RKO (cell line): ENCODE measurements around the gene TMEM248.
"Not testable (repeated sequence)": the region's sequence is repeated elsewhere in the genome, so short reads cannot be mapped to it uniquely, and the experiment has no call there.

Experiments
- DNase-seq: peaks from one replicate; pipeline ENCODE4 v3.0.0-alpha.2; 2016; ENCODE audit warnings: low spot score

Gene TMEM248

GRCh38 chr7:66910789-66911188 is 10.2 kb upstream of the TMEM248 start:
- DNase-seq = no peak

GRCh38 chr7:66911191-66911590 is 9.8 kb upstream of the TMEM248 start:
- DNase-seq = not testable (repeated sequence)

GRCh38 chr7:66912195-66912594 is 8.8 kb upstream of the TMEM248 start:
- no peak for DNase-seq

GRCh38 chr7:66913118-66914037 is 7.6 kb upstream of the TMEM248 start:
- DNase-seq = no peak

- not testable (repeated sequence) for DNase-seq
Observed at GRCh38 chr7:66917904-66918303, 3.1 kb upstream of the TMEM248 start.

GRCh38 chr7:66919304-66919703 is 1.7 kb upstream of the TMEM248 start:
- DNase-seq = no peak

GRCh38 chr7:66919704-66920103 is 1.3 kb upstream of the TMEM248 start:
- no peak for DNase-seq

- peak; percentile 37 for DNase-seq
Observed at GRCh38 chr7:66920256-66920655, 769 bp upstream of the TMEM248 start.

GRCh38 chr7:66921396-66921917 is 432 bp downstream of the TMEM248 start:
- peak; percentile 32 for DNase-seq

- peak; percentile 50 for DNase-seq
Observed at GRCh38 chr7:66921918-66922486, 977 bp downstream of the TMEM248 start.

GRCh38 chr7:66925255-66925654 is 4.2 kb downstream of the TMEM248 start:
- no peak for DNase-seq

GRCh38 chr7:66927348-66927948 is 6.4 kb downstream of the TMEM248 start:
- no peak for DNase-seq

GRCh38 chr7:66928388-66928787 is 7.4 kb downstream of the TMEM248 start:
- no peak for DNase-seq

- DNase-seq = no peak
Observed at GRCh38 chr7:66929165-66929564, 8.1 kb downstream of the TMEM248 start.

GRCh38 chr7:66929935-66930334 is 8.9 kb downstream of the TMEM248 start:
- no peak for DNase-seq

- peak; percentile 27 for DNase-seq
Observed at GRCh38 chr7:66930341-66930740, 9.3 kb downstream of the TMEM248 start.

GRCh38 chr7:66933469-66933868 is 12.4 kb downstream of the TMEM248 start:
- DNase-seq = no peak

GRCh38 chr7:66937940-66938339 is 16.9 kb downstream of the TMEM248 start:
- DNase-seq = no peak

- no peak for DNase-seq
Observed at GRCh38 chr7:66939325-66939724, 18.3 kb downstream of the TMEM248 start.

- no peak for DNase-seq
Observed at GRCh38 chr7:66946545-66946944, 25.5 kb downstream of the TMEM248 start.

GRCh38 chr7:66948480-66949109 is 27.6 kb downstream of the TMEM248 start:
- no peak for DNase-seq

GRCh38 chr7:66950311-66950710 is 29.3 kb downstream of the TMEM248 start:
- DNase-seq = no peak
